ENCODE measurements around the gene DCDC1.
"Not testable (repeated sequence)": the region's sequence is repeated elsewhere in the genome, so short reads cannot be mapped to it uniquely, and the experiment has no call there.

The DCDC1 gene

GRCh38 chr11:31326470-31327148, 42.9 kb downstream of the DCDC1 start:
- DNase-seq (ENCODE audit: low read depth) = no peak

- DNase-seq (ENCODE audit: low read depth) = no peak
These were observed 44.4 kb downstream of the DCDC1 start for GRCh38 chr11:31325160-31325559.

GRCh38 chr11:31323145-31323544, 46.4 kb downstream of the DCDC1 start:
- no peak for DNase-seq (ENCODE audit: low read depth)

- not testable (repeated sequence) for DNase-seq (ENCODE audit: low read depth)
These were observed 48.0 kb downstream of the DCDC1 start for GRCh38 chr11:31321494-31321893.

- no peak for DNase-seq (ENCODE audit: low read depth)
These were observed 65.8 kb downstream of the DCDC1 start for GRCh38 chr11:31303644-31304180.

- no peak for DNase-seq (ENCODE audit: low read depth)
These were observed 67.7 kb downstream of the DCDC1 start for GRCh38 chr11:31301549-31302510.

- no peak for DNase-seq (ENCODE audit: low read depth)
These were observed 74.2 kb downstream of the DCDC1 start for GRCh38 chr11:31295308-31295707.

- DNase-seq (ENCODE audit: low read depth) = not testable (repeated sequence)
These were observed 96.0 kb downstream of the DCDC1 start for GRCh38 chr11:31273527-31273926.

GRCh38 chr11:31267720-31268119, 101.8 kb downstream of the DCDC1 start:
- no peak for DNase-seq (ENCODE audit: low read depth)

- DNase-seq (ENCODE audit: low read depth) = no peak
These were observed 104.7 kb downstream of the DCDC1 start for GRCh38 chr11:31264834-31265233.

GRCh38 chr11:31262761-31263160, 106.8 kb downstream of the DCDC1 start:
- no peak for DNase-seq (ENCODE audit: low read depth)

GRCh38 chr11:31259797-31260196, 109.7 kb downstream of the DCDC1 start:
- DNase-seq (ENCODE audit: low read depth) = no peak

GRCh38 chr11:31254415-31254814, 115.1 kb downstream of the DCDC1 start:
- DNase-seq (ENCODE audit: low read depth) = no peak

GRCh38 chr11:31248768-31249167, 120.8 kb downstream of the DCDC1 start:
- DNase-seq (ENCODE audit: low read depth) = no peak

GRCh38 chr11:31247321-31247720, 122.2 kb downstream of the DCDC1 start:
- no peak for DNase-seq (ENCODE audit: low read depth)

- DNase-seq (ENCODE audit: low read depth) = no peak
These were observed 122.9 kb downstream of the DCDC1 start for GRCh38 chr11:31246451-31247165.

- DNase-seq (ENCODE audit: low read depth) = no peak
These were observed 125.8 kb downstream of the DCDC1 start for GRCh38 chr11:31243706-31244105.

- DNase-seq (ENCODE audit: low read depth) = no peak
These were observed 129.1 kb downstream of the DCDC1 start for GRCh38 chr11:31240340-31240904.

GRCh38 chr11:31237819-31238760, 131.4 kb downstream of the DCDC1 start:
- no peak for DNase-seq (ENCODE audit: low read depth)

- no peak for DNase-seq (ENCODE audit: low read depth)
These were observed 133.4 kb downstream of the DCDC1 start for GRCh38 chr11:31236143-31236542.

- no peak for DNase-seq (ENCODE audit: low read depth)
These were observed 136.1 kb downstream of the DCDC1 start for GRCh38 chr11:31233425-31233824.
